GM10248 (cell line): Measurements from ENCODE around the gene LOXL4.

Experiments used
- CTCF ChIA-PET: fragments of 300-600 bp; sonication (Branson Sonifier 250); formaldehyde crosslinking; extraction: SDS; loops from one replicate; lab custom pipeline; 2021; ENCODE audit warnings: antibody characterized with exemption; lab: Yijun Ruan, JAX
- POLR2A ChIA-PET: fragments of 350-650 bp; sonication (Branson Sonifier 250); formaldehyde crosslinking; extraction: SDS; loops from one replicate; lab custom pipeline; 2020; ENCODE audit warnings: antibody characterized with exemption; lab: Yijun Ruan, JAX
- DNase-seq: peaks from one replicate; pipeline ENCODE4 v3.0.0; 2012; ENCODE audit errors: extremely low spot score
- TF ChIP-seq, protein P1 (sequence below): IDR thresholded peaks from 2 replicates; pipeline ENCODE4 v1.5.1; 2012; ENCODE audit warnings: mild to moderate bottlenecking, low read depth; ENCODE audit errors: extremely low read depth, missing control alignments, control extremely low read depth

Gene LOXL4

GRCh38 chr10:98244586-98244985 lies 23.4 kb downstream of the LOXL4 start:
- DNase-seq = no peak
- CTCF ChIA-PET = no interaction called here
- TF ChIP-seq, protein P1, sequence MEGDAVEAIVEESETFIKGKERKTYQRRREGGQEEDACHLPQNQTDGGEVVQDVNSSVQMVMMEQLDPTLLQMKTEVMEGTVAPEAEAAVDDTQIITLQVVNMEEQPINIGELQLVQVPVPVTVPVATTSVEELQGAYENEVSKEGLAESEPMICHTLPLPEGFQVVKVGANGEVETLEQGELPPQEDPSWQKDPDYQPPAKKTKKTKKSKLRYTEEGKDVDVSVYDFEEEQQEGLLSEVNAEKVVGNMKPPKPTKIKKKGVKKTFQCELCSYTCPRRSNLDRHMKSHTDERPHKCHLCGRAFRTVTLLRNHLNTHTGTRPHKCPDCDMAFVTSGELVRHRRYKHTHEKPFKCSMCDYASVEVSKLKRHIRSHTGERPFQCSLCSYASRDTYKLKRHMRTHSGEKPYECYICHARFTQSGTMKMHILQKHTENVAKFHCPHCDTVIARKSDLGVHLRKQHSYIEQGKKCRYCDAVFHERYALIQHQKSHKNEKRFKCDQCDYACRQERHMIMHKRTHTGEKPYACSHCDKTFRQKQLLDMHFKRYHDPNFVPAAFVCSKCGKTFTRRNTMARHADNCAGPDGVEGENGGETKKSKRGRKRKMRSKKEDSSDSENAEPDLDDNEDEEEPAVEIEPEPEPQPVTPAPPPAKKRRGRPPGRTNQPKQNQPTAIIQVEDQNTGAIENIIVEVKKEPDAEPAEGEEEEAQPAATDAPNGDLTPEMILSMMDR = no peak
- POLR2A ChIA-PET = no interaction called here

- CTCF ChIA-PET = no interaction called here
- POLR2A ChIA-PET = no interaction called here
These were observed 23.9 kb downstream of the LOXL4 start for GRCh38 chr10:98244141-98244540.

DNA sequence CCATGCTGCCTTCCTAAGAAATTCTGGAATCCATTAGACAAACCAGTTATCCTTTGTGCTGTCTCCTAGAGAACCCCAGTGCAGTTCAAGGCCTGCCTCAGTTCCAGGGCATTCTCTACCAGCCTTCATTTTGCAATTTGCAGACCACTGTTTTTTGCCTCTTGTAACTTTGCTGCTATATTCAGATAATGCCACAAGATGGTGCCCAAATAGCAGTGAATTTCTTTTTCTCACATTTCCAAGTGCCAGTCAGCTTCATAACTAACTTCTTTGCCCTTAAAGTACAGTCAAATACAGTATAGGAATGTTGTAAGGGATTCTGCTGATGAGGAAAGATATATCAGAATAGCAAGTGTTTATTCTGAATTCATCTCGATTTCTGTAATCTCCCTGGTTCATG lies 25.2 kb downstream of the LOXL4 start:
- CTCF ChIA-PET = interaction anchor here (1.4 kb wide), 1 partner anchor 25 kb away, joined by 3 read pairs; no protein-coding TSS in a partner anchor
- TF ChIP-seq, protein P1 = no peak
- DNase-seq = no peak
- POLR2A ChIA-PET = no interaction called here

More at GRCh38 chr10:98244141-98244540, 23.9 kb downstream of the LOXL4 start:
- no peak for DNase-seq
- TF ChIP-seq, protein P1 = no peak

DNA sequence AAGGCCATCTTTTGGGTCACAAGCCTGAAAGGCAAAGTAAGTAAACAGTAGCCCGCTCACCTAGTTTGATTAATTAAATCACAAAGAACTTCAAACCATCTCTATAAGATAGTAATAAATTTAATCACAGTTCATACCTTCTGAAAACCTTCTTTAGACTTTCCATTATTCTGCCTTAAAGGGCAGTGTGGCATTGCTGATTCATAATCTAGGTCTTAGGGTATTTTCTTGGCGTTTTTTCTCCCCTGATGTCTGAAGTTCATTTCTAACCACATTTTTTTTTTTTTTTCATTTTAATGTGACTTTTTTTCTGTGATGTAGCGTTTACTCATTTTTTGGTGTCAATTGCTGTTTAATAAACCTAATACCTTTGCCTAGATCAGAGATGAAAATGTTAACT lies 27.5 kb downstream of the LOXL4 start:
- POLR2A ChIA-PET = no interaction called here
- CTCF ChIA-PET = interaction anchor here (1.1 to 1.3 kb wide), 3 partner anchors 10 to 70 kb away, joined by 3 read pairs; no protein-coding TSS in a partner anchor
- TF ChIP-seq, protein P1 = no peak
- DNase-seq = no peak

- TF ChIP-seq, protein P1 = no peak
- no peak for DNase-seq
- ChIA-PET POLR2A (no interaction called here), CTCF (interaction anchor here (2.2 kb wide), 1 partner anchor 10 kb away, joined by 5 read pairs; no protein-coding TSS in a partner anchor)
These were observed 29.6 kb downstream of the LOXL4 start for GRCh38 chr10:98238391-98238790.

DNA sequence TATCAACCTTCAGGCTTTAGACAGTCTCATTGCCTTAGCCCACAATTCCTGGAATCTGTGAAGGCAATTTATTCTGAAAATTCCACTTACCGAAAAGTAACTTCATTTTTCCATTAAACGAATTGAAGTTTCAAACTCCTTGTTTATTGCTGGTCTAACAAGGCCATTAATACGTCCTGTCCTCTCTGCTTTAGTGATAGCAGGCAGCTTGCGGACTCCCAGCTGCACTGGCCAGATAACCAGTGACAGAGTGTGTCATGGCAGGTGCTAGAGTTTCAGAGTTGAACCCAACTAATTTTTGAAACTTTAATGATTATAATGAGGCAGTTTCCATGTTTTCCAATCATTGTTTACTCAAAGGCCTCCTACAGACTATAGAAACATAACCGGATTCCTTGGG lies 31.1 kb downstream of the LOXL4 start:
- no peak for DNase-seq
- TF ChIP-seq, protein P1 = no peak
- POLR2A ChIA-PET = no interaction called here
- CTCF ChIA-PET = no interaction called here
